GM21529 (cell line): ENCODE measurements around the gene COL23A1.

ENCODE experiments used
- ATAC-seq: cut with Tn5 transposase; IDR thresholded peaks from one replicate; pipeline ENCODE4 v1.9.1; 2021; ENCODE audit not compliant: unreplicated experiment

COL23A1 gene

GRCh38 chr5:178441486-178442270 lies 148.5 kb downstream of the COL23A1 start:
- no peak for ATAC-seq

DNA sequence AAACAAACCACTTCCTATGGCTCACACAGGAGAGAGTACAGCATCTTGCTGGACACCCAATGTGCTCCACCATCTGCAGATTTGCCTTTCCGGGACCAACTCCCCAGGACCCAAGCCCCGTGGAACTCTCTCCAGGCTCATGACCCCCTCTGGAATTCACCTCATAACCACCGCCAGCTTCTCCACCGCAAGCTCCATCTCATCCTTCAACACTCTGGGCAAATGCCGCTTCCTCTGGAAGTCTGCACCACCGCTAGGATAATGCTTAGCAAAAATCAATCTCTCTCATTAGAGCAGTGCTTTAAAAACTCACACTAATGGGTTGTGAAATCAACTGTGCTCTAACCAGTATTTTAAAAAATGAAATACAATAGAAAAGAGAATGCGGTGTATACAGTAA lies 150.0 kb downstream of the COL23A1 start:
- no peak for ATAC-seq

- ATAC-seq = no peak
Observed at GRCh38 chr5:178439493-178440180, 150.6 kb downstream of the COL23A1 start.

GRCh38 chr5:178438796-178439195 lies 151.4 kb downstream of the COL23A1 start:
- no peak for ATAC-seq

GRCh38 chr5:178437386-178438075 lies 152.7 kb downstream of the COL23A1 start:
- no peak for ATAC-seq

- no peak for ATAC-seq
Observed at GRCh38 chr5:178436326-178436940, 153.8 kb downstream of the COL23A1 start.

- no peak for ATAC-seq
Observed at GRCh38 chr5:178435321-178436238, 154.6 kb downstream of the COL23A1 start.

GRCh38 chr5:178434851-178435250 lies 155.3 kb downstream of the COL23A1 start:
- no peak for ATAC-seq

GRCh38 chr5:178434016-178434761 lies 156.0 kb downstream of the COL23A1 start:
- no peak for ATAC-seq

DNA sequence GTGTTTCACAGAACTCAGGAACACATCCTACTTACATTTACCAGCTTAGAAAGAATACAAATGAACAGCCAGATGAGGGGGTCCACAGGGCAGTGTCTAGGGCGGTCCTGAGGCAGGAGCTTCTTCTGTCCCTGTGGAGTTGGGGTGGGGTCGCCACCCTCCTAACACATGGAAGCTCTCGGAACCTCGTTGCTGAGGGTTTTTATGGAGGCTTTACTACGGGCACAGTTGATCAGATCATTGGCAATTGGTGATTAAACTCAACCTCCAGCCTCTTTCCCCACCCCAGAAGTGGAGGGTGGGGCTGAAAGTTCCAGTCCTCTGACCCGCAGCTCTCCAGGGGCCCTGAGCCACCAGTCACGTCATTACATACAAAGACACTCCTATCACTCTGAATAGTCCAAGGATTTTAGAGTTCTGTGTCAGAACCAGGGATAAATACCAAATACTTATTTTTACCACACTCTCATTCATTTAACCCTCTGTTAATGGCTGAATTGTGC lies 156.9 kb downstream of the COL23A1 start:
- ATAC-seq = no peak

DNA sequence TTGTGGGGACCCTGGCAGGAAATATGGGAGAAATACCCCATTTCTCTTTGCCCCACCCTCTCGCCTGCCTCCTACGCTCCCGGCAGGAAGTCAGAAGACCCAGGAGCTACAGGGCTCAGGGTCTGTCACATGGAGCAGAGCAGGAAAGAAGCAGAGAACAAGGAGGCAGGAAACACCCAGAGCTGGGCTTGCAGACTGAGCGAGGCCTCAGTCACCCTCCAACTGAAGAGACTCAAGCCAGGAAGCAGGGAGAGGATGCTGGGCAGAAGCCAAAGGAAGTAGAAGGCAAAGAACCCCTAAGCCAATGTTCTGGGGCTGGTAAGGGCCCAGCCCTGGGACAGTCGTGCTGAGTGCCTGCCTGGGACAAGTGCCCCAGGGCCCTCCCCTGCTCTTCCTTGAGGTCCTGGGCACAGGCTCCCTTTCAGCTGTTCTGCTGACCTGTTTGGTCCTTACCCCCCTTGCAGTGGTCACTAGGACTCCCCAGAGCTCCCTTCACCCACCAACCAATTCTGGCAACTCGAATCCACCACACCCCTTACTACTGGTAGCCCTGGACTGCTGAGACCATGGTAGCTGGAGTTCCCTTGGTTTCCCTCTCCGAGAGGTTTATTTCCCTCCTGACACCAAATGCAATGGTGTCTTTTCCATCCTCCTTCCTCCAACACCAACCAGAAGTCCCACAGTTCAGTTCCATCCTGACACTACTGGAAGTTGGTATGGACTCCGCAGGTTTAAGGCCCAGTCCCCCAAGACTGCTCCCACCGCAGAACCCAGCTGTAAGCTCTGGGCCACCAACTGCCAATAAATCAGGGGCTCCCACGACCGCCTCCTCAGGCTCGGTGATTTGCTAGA lies 157.5 kb downstream of the COL23A1 start:
- no peak for ATAC-seq

DNA sequence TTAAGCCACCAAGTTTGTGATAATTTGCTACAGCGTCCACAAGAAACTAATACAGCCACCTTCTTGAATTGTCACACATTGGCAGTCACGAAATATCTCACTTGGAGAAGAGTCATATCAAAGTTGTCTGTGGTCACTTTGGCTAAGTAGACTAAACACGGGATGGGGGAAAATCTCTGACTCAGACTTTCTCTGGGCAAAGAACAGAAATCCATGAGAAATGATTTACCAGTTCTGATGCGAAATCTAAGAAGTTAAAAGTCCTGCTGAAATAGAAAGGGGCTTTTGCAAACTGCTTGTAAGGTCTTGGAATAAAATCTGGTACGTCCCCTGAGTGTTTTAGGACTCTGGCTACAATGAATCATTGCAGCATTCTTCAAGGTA lies 158.4 kb downstream of the COL23A1 start:
- ATAC-seq = no peak

DNA sequence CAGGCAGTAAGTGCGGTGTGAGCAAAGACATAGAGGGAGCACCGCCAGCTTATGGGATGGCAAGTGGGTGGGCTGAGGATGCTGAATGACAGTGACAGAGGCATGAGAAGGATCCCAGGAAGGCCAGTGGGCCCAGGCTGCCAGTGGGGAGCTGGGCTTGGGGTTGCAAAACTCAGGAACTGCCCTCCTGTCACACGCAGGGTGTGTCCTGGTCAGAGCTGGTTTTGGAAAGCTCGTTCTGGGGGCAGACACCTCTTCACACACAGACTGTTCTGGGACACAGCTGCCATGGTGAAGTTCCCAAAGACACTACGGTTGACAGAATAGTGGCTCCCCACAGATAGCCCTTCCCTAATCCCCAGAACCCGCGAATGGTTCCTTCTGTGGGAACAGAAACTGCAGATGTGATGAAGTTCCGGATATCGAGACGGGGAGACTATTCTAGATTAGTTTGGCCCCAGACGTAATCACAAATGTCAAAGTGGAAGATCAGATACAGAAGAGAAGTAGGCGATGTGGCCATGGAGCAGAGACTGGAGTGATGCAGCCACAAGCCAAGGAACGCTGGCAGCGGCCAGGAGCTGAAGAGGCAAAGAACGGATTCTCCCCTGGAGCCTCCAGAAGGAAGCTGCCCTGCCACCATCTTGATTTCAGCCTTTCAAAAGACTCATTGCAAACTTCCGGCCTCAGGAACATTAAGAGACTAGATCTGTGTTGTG lies 159.0 kb downstream of the COL23A1 start:
- ATAC-seq = no peak

DNA sequence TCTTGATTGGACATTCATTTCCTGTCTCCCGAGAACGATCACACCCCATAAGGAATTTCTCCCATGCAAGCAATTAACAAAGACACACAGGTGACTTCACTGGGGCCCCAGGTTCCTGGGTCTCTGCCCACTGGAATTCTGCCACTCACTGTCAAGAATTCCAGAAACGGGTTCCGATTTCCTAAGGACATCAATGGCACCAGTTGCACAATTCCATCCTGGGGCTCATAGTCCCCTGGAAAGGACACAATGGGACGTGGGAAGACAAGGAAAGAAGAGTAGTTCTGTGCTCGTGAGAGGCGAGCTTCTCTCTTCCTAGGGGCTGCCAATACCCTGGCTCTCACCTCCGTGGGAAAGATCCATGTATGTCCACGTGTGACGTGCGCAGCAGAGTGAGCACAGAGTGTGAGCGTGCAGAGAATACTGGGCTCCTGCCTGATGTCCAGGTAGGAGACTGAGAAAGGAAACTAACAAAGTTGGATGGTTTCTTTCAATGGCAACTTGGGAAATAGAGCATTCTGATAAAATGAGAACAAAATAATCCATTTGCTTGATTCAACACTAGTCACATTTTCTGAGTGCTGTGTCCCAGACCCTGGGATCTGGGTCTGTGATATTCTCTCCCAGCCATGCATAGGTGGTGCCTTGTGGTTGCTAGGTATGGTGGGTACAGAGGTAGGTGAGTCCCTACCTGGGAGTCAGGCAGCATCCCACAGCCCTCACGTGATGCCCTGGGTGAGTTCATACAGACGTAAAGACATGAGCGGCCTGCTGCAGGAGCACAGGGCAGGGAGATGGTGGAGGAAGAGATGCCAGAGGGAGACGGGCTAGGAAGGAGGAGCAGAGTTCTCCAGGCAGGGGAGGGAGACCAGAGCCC lies 159.8 kb downstream of the COL23A1 start:
- no peak for ATAC-seq

DNA sequence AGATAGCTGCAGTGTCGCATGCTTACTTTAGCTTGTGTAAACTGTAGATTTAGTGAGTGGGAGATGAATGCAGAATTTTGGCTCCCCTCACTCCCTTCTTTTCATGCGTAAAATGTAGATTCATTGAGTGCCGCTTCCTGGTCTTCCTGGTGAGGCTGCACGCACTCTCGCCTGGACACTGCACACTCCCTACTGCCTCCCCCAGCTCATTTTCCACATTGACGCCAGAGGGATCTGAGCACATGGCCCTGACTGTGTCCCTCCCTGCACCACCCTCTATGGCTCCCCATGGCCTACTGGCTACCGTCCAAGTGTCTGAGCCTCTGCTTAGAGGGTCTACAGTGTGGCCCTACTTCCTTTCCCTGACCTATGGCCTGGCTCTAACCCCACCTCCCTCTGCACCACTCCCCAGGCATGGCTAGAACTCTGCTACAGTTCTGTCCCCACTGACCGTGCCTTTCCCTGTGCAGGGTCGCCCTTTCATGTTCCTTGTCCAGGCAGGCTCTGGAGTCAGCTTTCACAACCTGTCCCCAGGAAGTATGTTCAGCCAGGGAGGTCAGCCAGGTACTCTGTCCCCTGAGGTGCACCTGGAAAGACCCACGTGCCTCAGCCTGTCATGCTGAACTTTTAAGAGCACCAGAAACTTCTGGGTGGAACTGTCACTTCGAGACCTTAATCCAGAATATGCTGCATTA lies 160.6 kb downstream of the COL23A1 start:
- no peak for ATAC-seq

DNA sequence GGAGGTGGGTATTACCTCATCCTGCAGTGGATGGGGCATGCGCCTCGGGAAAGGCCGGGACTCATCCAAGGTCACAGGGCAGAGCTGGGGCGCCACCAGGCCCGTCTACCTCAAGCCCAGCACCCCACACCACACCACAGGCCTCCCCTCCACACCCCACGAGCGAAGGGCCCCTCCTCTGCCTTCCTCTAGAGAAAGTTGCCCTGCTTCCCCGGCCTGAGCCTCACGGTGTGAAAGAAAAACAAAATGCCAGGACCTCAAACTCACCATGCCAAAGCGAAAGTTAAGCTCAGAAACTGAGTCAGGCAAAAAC lies 161.1 kb downstream of the COL23A1 start:
- no peak for ATAC-seq
